ENCODE data around the gene NUP85. TPM values are rescaled to one million over a fixed set of nuclear protein-coding genes. Genes with fewer than 3 reads are reported as not detected.

NUP85 gene
- total and polyA plus RNA-seq, 2 of the 4 experiments (the other 2 are of a cell fraction) = 29.4 to 54.4 TPM

- H3K4me3 ChIP-seq (ENCODE audit: insufficient read depth, low read depth, low read length) = no peak overlapping the region
- no peak overlapping the region for H3K14ac ChIP-seq (replicated peaks; ENCODE audit: low read depth, low read length)
- H3K79me1 ChIP-seq (ENCODE audit: low read depth in 1 of 2, low read length in 2 of 2) = peaks cover 0 to 12% of the 10 kb centered on the region in 2 experiments; a peak in 1 of 4 replicates
- ChIA-PET POLR2A (ENCODE audit: unreplicated experiment) (interaction anchor here (0.7 kb wide), 1 partner anchor 28 kb away, joined by 3 read pairs; no protein-coding TSS in a partner anchor), CTCF (interaction anchor here (0.7 kb wide), 1 partner anchor 37 kb away, joined by 3 read pairs; no protein-coding TSS in a partner anchor)
- no peak overlapping the region for H2AK5ac ChIP-seq (ENCODE audit: low read depth, low read length)
- H2BK120ac ChIP-seq (ENCODE audit: low read depth, low read length) = no peak overlapping the region
- no TSS peak for BruUV-seq (replicated peaks)
- peak overlapping the region; percentile 63 for H2AFZ ChIP-seq (replicated peaks; ENCODE audit: low read length, poor library complexity)
- H4K91ac ChIP-seq (ENCODE audit: insufficient read depth, low read depth, low read length) = no peak overlapping the region
- no peaks in the 10 kb centered on the region for H3K9me1 ChIP-seq (ENCODE audit: insufficient read depth, low read length)
- H4K20me1 ChIP-seq (ENCODE audit: insufficient read depth, low read length) = peaks cover 17% of the 10 kb centered on the region
- TF ChIP-seq SMC3 (IDR thresholded peaks at IDR 0.05; ENCODE audit: low read depth, low read length) = peak; percentile 63
- TF ChIP-seq RAD21 (IDR thresholded peaks at IDR 0.05; ENCODE audit: low read length) = peak; percentile 49
- TF ChIP-seq CTCF (conservative IDR thresholded peaks at IDR 0.05; ENCODE audit: low read depth, low read length) = peak; percentile 68
- no peak for TF ChIP-seq CHD1 (IDR thresholded peaks at IDR 0.05; ENCODE audit: low read depth, low read length)
- H3K27ac ChIP-seq (ENCODE audit: insufficient read depth, low read length) = no peak overlapping the region
- no peak overlapping the region for H3K4ac ChIP-seq (ENCODE audit: low read depth, low read length)
- H4K8ac ChIP-seq (ENCODE audit: low read depth in 2 of 2, low read length in 2 of 2) = no peak overlapping the region
- in situ Hi-C loops (cut with MboI; ENCODE audit: low sequenced_read_pairs) = no loop called here
- H2AK9ac ChIP-seq (replicated peaks; ENCODE audit: low read depth, low read length, poor library complexity) = peak overlapping the region; percentile 58
- H2BK20ac ChIP-seq (ENCODE audit: low read depth, low read length) = no peak overlapping the region
- no peak overlapping the region for H4K5ac ChIP-seq (ENCODE audit: low read depth, low read length)
- peak; percentile 69 for DNase-seq
- no peak overlapping the region for H3K56ac ChIP-seq (ENCODE audit: extremely low read depth, insufficient read depth, low read length)
- no peak overlapping the region for H3K18ac ChIP-seq (ENCODE audit: low read depth, low read length)
- H3K27me3 ChIP-seq (ENCODE audit: control insufficient read depth, insufficient read depth, low read length) = no peaks in the 10 kb centered on the region
- intact Hi-C loops (cut with micrococcal nuclease) = no loop called here
- H3K9me3 ChIP-seq (ENCODE audit: control insufficient read depth, insufficient read depth, low read length) = no peaks in the 10 kb centered on the region
- H2BK5ac ChIP-seq (ENCODE audit: low read depth, low read length, poor library complexity, severe bottlenecking) = no peak overlapping the region
- ATAC-seq (ENCODE audit: low read depth) = peak; percentile 87
- no peaks in the 10 kb centered on the region for H3K4me1 ChIP-seq (ENCODE audit: control insufficient read depth, insufficient read depth, low read length)
- no peak overlapping the region for H2BK15ac ChIP-seq (ENCODE audit: low read depth, low read length)
- H3K9ac ChIP-seq (ENCODE audit: low read depth, low read length) = no peak overlapping the region
- WGBS, 2 experiments (ENCODE audit: extremely low coverage in 2 of 2, insufficient read length in 1 of 2) = 89% methylated on average over 4 of the region's 13 CpGs; no CpG with 5 or more reads in 1 of the 2 experiments
- H3K23ac ChIP-seq (ENCODE audit: low read depth, low read length) = no peak overlapping the region
- no peak overlapping the region for H3K4me2 ChIP-seq (ENCODE audit: low read depth, low read length)
- dilution Hi-C loops (cut with HindIII; ENCODE audit: low sequenced_read_pairs, unreplicated experiment) = no loop called here
- peaks cover 83% of the 10 kb centered on the region for H3K36me3 ChIP-seq (ENCODE audit: control insufficient read depth, insufficient read depth, low read length)
These were observed 33.3 kb downstream of the NUP85 start for GRCh38 chr17:75238684-75239191.
